ENCODE data around the gene PRKN.

PRKN gene

GRCh38 chr6:161412795-161413194 is 1314.8 kb downstream of the PRKN start:
- TF ChIP-seq POLR2A (IDR thresholded peaks at IDR 0.05; ENCODE audit: low read length) (no peak), GATA1 (IDR thresholded peaks at IDR 0.05; ENCODE audit: low read depth, low read length) (no peak)
- no peak for DNase-seq

- no peak for TF ChIP-seq GATA1 (IDR thresholded peaks at IDR 0.05; ENCODE audit: low read depth, low read length)
- no peak for TF ChIP-seq POLR2A (IDR thresholded peaks at IDR 0.05; ENCODE audit: low read length)
- DNase-seq: peak in 1 of 2 experiments; percentile 11
Measured at GRCh38 chr6:161411265-161411944, 1316.2 kb downstream of the PRKN start.

- no peak for TF ChIP-seq POLR2A (IDR thresholded peaks at IDR 0.05; ENCODE audit: low read length)
- TF ChIP-seq GATA1 (IDR thresholded peaks at IDR 0.05; ENCODE audit: low read depth, low read length): no peak
- DNase-seq: no peak
Measured at GRCh38 chr6:161410736-161411135, 1316.8 kb downstream of the PRKN start.

- TF ChIP-seq POLR2A (IDR thresholded peaks at IDR 0.05; ENCODE audit: low read length) (no peak), GATA1 (IDR thresholded peaks at IDR 0.05; ENCODE audit: low read depth, low read length) (no peak)
- DNase-seq: no peak
Measured at GRCh38 chr6:161410076-161410475, 1317.5 kb downstream of the PRKN start.

GRCh38 chr6:161409353-161409752 is 1318.2 kb downstream of the PRKN start:
- TF ChIP-seq POLR2A (IDR thresholded peaks at IDR 0.05; ENCODE audit: low read length) (no peak), GATA1 (IDR thresholded peaks at IDR 0.05; ENCODE audit: low read depth, low read length) (no peak)
- no peak for DNase-seq

- no peak for DNase-seq
- TF ChIP-seq GATA1 (IDR thresholded peaks at IDR 0.05; ENCODE audit: low read depth, low read length) (no peak), POLR2A (IDR thresholded peaks at IDR 0.05; ENCODE audit: low read length) (no peak)
Measured at GRCh38 chr6:161408041-161408440, 1319.5 kb downstream of the PRKN start.

GRCh38 chr6:161407581-161407980 is 1320.0 kb downstream of the PRKN start:
- peak in 1 of 2 experiments; percentile 36 for DNase-seq
- TF ChIP-seq GATA1 (IDR thresholded peaks at IDR 0.05; ENCODE audit: low read depth, low read length) (no peak), POLR2A (IDR thresholded peaks at IDR 0.05; ENCODE audit: low read length) (no peak)

- DNase-seq: no peak
- no peak for TF ChIP-seq GATA1 (IDR thresholded peaks at IDR 0.05; ENCODE audit: low read depth, low read length)
- TF ChIP-seq POLR2A (IDR thresholded peaks at IDR 0.05; ENCODE audit: low read length): no peak
Measured at GRCh38 chr6:161407115-161407514, 1320.5 kb downstream of the PRKN start.

GRCh38 chr6:161406646-161407045 is 1320.9 kb downstream of the PRKN start:
- TF ChIP-seq POLR2A (IDR thresholded peaks at IDR 0.05; ENCODE audit: low read length) (no peak), GATA1 (IDR thresholded peaks at IDR 0.05; ENCODE audit: low read depth, low read length) (no peak)
- DNase-seq: no peak

- TF ChIP-seq POLR2A (IDR thresholded peaks at IDR 0.05; ENCODE audit: low read length) (no peak), GATA1 (IDR thresholded peaks at IDR 0.05; ENCODE audit: low read depth, low read length) (no peak)
- DNase-seq: no peak
Measured at GRCh38 chr6:161405418-161405817, 1322.1 kb downstream of the PRKN start.

GRCh38 chr6:161403717-161404116 is 1323.8 kb downstream of the PRKN start:
- no peak for DNase-seq
- TF ChIP-seq GATA1 (IDR thresholded peaks at IDR 0.05; ENCODE audit: low read depth, low read length) (no peak), POLR2A (IDR thresholded peaks at IDR 0.05; ENCODE audit: low read length) (no peak)

- no peak for DNase-seq
- TF ChIP-seq POLR2A (IDR thresholded peaks at IDR 0.05; ENCODE audit: low read length): no peak
- TF ChIP-seq GATA1 (IDR thresholded peaks at IDR 0.05; ENCODE audit: low read depth, low read length): no peak
Measured at GRCh38 chr6:161401587-161402309, 1325.8 kb downstream of the PRKN start.

GRCh38 chr6:161400671-161401070 is 1326.9 kb downstream of the PRKN start:
- TF ChIP-seq GATA1 (IDR thresholded peaks at IDR 0.05; ENCODE audit: low read depth, low read length) (no peak), POLR2A (IDR thresholded peaks at IDR 0.05; ENCODE audit: low read length) (no peak)

GRCh38 chr6:161396539-161396938 is 1331.0 kb downstream of the PRKN start:
- no peak for TF ChIP-seq GATA1 (IDR thresholded peaks at IDR 0.05; ENCODE audit: low read depth, low read length)
- no peak for TF ChIP-seq POLR2A (IDR thresholded peaks at IDR 0.05; ENCODE audit: low read length)
- DNase-seq: no peak

More at GRCh38 chr6:161400671-161401070, 1326.9 kb downstream of the PRKN start:
- no peak for DNase-seq
